Stimulated activated CD8-positive, alpha-beta memory T cell treated with anti-CD3 and anti-CD28 coated beads, Interleukin-7, amount 100 ng/mL, for 4 hours (primary cell): ENCODE data around the gene MORN1.

Experiments
- DNase-seq, 2 donors: peaks; one replicate each; pipeline ENCODE4 v3.0.0-alpha.2; 2020; ENCODE audit warnings: low read depth in 2 of 2

MORN1 gene

GRCh38 chr1:2419416-2419815, 28.1 kb upstream of the MORN1 start:
- DNase-seq: no peak

- DNase-seq: no peak
These were observed 27.5 kb upstream of the MORN1 start for GRCh38 chr1:2418791-2419320.

GRCh38 chr1:2417833-2418225, 26.5 kb upstream of the MORN1 start:
- DNase-seq: no peak

GRCh38 chr1:2417083-2417832, 25.9 kb upstream of the MORN1 start:
- no peak for DNase-seq

GRCh38 chr1:2416403-2416802, 25.0 kb upstream of the MORN1 start:
- DNase-seq: no peak

- peak in 1 of 2 donors; percentile 26 for DNase-seq
These were observed 24.5 kb upstream of the MORN1 start for GRCh38 chr1:2415801-2416208.

GRCh38 chr1:2415337-2415736, 24.0 kb upstream of the MORN1 start:
- DNase-seq: no peak

- peak; percentile 71 to 73 for DNase-seq
These were observed 23.1 kb upstream of the MORN1 start for GRCh38 chr1:2414297-2414958.

- DNase-seq: no peak
These were observed 22.3 kb upstream of the MORN1 start for GRCh38 chr1:2413495-2414296.

- DNase-seq: no peak
These were observed 21.6 kb upstream of the MORN1 start for GRCh38 chr1:2412773-2413494.

- DNase-seq: peak; percentile 95 to 99
These were observed 21.0 kb upstream of the MORN1 start, which contains the start of gene PEX10 for GRCh38 chr1:2412395-2412772. Gene PEX10 (minus strand): TSS chr1:2412564. CDS start chr1:2412502, 62 bp downstream.

GRCh38 chr1:2411801-2412394, 20.5 kb upstream of the MORN1 start:
- no peak for DNase-seq

GRCh38 chr1:2409745-2410144, 18.4 kb upstream of the MORN1 start:
- DNase-seq: no peak

GRCh38 chr1:2408859-2409276, 17.5 kb upstream of the MORN1 start:
- no peak for DNase-seq

GRCh38 chr1:2408456-2408855, 17.1 kb upstream of the MORN1 start:
- no peak for DNase-seq

GRCh38 chr1:2407991-2408275, 16.6 kb upstream of the MORN1 start:
- DNase-seq: no peak

GRCh38 chr1:2407166-2407990, 16.0 kb upstream of the MORN1 start:
- DNase-seq: no peak

- DNase-seq: no peak
These were observed 15.2 kb upstream of the MORN1 start for GRCh38 chr1:2406451-2407041.

- DNase-seq: no peak
These were observed 14.4 kb upstream of the MORN1 start for GRCh38 chr1:2405588-2406295.
